HG03354 (cell line): ENCODE measurements around the gene COG8.
"Not testable (repeated sequence)": the region's sequence is repeated elsewhere in the genome, so short reads cannot be mapped to it uniquely, and the experiment has no call there.

Experiments used
- ATAC-seq: cut with Tn5 transposase; IDR thresholded peaks from one replicate; pipeline ENCODE4 v1.9.1; 2021; ENCODE audit warnings: mild to moderate bottlenecking; ENCODE audit not compliant: unreplicated experiment, poor library complexity, severe bottlenecking

COG8 gene, protein sequence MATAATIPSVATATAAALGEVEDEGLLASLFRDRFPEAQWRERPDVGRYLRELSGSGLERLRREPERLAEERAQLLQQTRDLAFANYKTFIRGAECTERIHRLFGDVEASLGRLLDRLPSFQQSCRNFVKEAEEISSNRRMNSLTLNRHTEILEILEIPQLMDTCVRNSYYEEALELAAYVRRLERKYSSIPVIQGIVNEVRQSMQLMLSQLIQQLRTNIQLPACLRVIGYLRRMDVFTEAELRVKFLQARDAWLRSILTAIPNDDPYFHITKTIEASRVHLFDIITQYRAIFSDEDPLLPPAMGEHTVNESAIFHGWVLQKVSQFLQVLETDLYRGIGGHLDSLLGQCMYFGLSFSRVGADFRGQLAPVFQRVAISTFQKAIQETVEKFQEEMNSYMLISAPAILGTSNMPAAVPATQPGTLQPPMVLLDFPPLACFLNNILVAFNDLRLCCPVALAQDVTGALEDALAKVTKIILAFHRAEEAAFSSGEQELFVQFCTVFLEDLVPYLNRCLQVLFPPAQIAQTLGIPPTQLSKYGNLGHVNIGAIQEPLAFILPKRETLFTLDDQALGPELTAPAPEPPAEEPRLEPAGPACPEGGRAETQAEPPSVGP

GRCh38 chr16:69339289-69340094 lies at the start of gene COG8, which contains the start of gene NIP7:
Gene COG8, minus strand, starts transcription at chr16:69339564. Its CDS starts 12 bp downstream, at chr16:69339552.
Gene NIP7, plus strand, starts transcription at chr16:69339772. Its CDS starts 58 bp downstream, at chr16:69339830.
- peak; percentile 93 for ATAC-seq

DNA sequence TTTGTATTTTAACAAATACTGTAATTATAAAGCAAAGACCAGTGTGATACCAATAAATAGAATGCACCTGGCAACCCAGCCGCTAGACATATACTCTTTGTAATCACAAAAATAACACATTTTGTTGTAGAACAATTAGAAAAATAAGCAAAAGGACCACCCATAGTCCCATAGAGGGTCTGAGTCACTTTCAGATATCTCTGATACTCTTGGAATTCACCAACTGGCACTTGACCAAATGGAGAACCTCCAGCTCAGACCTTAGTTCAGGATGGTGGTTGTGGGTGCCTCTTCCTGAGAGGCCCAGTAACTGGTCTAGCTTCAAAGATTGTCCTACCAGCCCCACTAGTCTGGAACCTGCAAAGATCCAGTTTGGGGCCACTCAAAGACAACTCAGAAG lies 47.2 kb upstream of the COG8 start:
- ATAC-seq: no peak

DNA sequence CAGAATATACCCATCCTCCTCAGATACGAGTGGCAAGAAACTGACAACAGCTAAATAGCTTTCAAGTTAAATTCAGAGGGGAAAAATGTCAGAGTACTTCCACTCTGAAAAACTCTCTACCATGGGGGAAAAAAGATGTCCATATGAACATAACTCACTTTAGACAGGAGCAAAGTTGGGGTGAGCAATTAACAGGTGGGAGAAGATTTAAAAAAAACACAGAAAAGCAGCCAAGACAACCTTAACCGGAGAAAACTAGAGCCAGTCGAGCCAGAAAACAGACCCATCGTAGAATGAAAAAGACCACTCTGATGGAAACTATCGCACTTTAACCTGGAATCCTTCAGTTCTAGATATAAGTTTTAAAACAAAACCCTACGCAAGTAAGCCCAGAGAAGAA lies 45.6 kb upstream of the COG8 start:
- ATAC-seq: no peak

GRCh38 chr16:69382421-69382820 lies 43.1 kb upstream of the COG8 start:
- ATAC-seq: no peak

- ATAC-seq: no peak
Observed at GRCh38 chr16:69381231-69381630, 41.9 kb upstream of the COG8 start.

GRCh38 chr16:69378760-69379159 lies 39.4 kb upstream of the COG8 start:
- ATAC-seq: no peak

GRCh38 chr16:69378036-69378435 lies 38.7 kb upstream of the COG8 start:
- no peak for ATAC-seq

DNA sequence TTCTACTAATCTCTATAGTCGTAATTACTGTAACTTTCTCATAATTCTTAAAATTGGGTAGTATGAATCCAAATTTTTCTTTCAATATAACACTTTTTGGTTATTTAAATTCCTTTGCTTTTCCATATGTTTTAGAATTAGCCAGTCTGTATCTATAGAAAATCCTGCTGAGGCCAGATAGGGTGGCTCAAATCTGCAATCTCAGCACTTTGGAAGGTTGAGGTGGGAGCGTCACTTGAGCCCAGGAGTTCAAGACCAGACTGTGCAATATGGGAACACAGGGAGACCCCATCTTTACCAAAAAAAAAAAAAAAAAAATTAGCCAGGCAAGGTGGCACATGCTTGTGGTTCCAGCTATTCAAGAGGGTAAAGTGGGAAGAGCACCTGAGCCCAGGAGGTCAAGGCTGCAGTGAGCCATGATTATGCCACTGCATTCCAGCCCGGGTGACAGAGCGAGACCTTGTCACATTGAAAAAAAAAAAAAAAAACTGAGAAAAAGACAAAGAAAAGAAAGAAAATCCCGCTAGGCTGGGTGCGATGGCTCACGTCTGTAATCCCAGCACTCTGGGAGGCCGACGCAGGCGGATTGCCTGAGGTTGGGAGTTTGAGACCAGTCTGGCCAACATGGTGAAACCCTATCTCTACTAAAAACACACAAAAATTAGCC lies 37.2 kb upstream of the COG8 start:
- no peak for ATAC-seq

DNA sequence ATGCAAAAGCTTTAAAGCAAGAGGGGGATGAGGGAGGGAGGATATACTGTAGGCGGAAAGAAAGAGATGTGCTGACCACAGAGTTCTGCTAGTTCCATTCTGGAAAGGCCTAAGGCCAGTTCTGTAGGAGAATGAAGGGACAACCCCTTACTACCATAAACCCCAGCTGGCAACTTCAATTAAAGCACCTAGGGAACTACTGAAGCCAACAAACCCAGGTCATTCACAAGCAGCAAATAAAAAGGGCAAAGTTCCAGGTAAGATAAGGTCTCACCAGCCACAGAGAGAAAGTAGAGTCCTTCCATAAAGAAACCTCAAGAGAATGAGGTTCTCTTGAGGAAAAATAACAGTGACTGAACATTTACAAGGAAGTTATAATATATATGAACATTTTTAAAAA lies 33.7 kb upstream of the COG8 start:
- ATAC-seq: no peak

GRCh38 chr16:69371564-69371963 lies 32.2 kb upstream of the COG8 start:
- no peak for ATAC-seq

DNA sequence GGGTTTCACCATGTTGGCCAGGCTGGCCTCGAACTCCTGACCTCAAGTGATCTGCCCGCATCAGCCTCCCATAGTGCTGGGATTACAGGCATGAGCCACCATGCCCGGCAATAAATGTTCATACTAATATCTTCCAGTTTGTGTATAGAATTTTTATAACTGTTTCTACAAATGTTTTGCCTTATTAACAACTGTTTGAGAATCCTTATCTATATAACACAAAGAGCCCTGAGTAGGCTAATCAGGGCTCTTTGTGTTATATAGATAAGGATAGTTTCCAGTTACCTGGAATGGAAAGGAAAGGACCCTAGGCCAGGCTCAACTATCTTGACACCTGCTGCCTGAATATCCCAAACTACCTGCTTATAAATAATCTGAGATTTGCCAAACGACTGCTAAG lies 29.5 kb upstream of the COG8 start:
- ATAC-seq: no peak

GRCh38 chr16:69367980-69368379 lies 28.6 kb upstream of the COG8 start:
- no peak for ATAC-seq

DNA sequence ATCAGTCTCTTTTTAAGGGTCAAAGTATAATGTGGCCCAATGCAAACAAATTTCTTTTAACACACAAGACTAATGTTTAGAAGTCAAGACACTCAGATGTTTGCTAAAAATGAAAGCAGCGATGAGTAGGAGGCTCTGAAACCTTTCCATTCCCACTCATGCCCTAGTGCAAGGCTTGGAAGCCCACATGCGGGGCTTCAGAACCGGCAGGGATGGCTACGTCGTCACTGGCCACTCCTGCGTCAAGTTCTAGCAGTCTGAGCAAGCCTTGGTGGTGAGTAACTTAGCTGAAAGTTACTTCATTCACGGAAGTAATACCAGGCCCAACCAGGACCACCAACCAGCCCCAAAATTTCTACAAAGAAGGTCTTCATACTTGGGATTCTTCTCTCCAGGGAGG lies 27.1 kb upstream of the COG8 start:
- no peak for ATAC-seq

DNA sequence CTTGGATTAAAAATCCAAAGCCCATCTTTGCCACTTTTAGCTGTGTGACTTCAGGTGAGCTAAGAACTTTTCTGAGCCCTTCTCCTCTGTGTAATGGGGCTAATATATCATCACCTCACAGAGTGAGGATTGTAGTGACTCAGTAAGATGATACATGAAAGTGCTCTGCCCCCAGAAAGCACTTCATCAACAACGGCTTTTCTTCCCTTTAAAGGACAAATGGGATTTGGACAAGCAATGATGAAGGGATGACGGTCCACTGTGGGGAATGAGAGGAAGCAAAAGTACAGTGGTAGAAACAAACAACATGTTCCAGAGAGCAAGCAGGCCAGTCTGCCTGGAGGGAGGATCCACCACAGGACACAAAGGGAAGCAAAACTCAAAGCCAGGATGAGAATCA lies 26.5 kb upstream of the COG8 start:
- ATAC-seq: no peak

- no peak for ATAC-seq
Observed at GRCh38 chr16:69364088-69364487, 24.7 kb upstream of the COG8 start.

GRCh38 chr16:69363281-69363717 lies 23.9 kb upstream of the COG8 start:
- no peak for ATAC-seq

DNA sequence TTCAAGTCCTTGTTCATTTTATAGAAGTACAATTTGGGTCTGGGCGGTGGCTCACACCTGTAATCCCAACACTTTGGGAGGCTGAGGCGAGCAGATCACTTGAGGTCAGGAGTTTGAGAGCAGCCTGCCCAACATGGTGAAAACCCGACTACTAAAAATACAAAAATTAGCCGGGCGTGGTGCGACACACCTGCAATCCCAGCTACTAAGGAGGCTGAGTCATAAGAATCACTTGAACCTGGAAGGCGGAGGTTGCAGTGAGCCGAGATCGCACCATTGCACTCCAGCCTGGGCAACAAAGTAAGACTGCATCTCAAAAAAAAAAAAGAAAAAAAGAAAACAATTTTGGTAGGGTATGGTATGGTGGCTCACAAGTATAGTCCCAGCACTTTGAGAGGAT lies 20.7 kb upstream of the COG8 start:
- ATAC-seq: not testable (repeated sequence)

- no peak for ATAC-seq
Observed at GRCh38 chr16:69351309-69352027, 12.1 kb upstream of the COG8 start, which contains the start of gene TMED6. Gene TMED6, minus strand, starts transcription at chr16:69351786. Its CDS starts 33 bp downstream, at chr16:69351753.

- no peak for ATAC-seq
Observed at GRCh38 chr16:69350536-69351133, 11.3 kb upstream of the COG8 start.
